Thoracic aorta (tissue), 2 donors: ENCODE results near the gene PDE6G. TPM values are rescaled to one million over a fixed set of nuclear protein-coding genes. Genes with fewer than 3 reads are reported as not detected.

ENCODE experiments used
- ATAC-seq: fragments of 150-250 bp; one replicate; pipeline ENCODE4 v1.8.0; 2017; ENCODE audit warnings: low read depth; ENCODE audit not compliant: insufficient number of reproducible peaks, low FRiP score
- DNase-seq: peaks from one replicate; pipeline ENCODE4 v3.0.0-alpha.2; 2020; ENCODE audit warnings: low spot score
- H3K27ac ChIP-seq, 2 donors: fragments of 200-600 bp; sonication (generic); 1 replicate in 1 of 2; 2 replicates in 1 of 2; pipeline ENCODE4 v1.5.1; 2016; ENCODE audit warnings: mild to moderate bottlenecking in 2 of 2, moderate library complexity in 2 of 2
- H3K27me3 ChIP-seq: fragments of 200-600 bp; sonication (generic); replicated peaks from 2 replicates; pipeline ENCODE4 v1.6.0; 2016; ENCODE audit warnings: mild to moderate bottlenecking; ENCODE audit not compliant: insufficient read depth
- H3K36me3 ChIP-seq: fragments of 200-600 bp; sonication (generic); one replicate; pipeline ENCODE4 v1.5.1; 2016
- H3K4me1 ChIP-seq, 2 donors: fragments of 200-600 bp; sonication (generic); 1 replicate in 1 of 2; 2 replicates in 1 of 2; pipeline versions ENCODE4 v1.5.1 to v1.6.0; 2016; ENCODE audit warnings: low read depth in 2 of 2, mild to moderate bottlenecking in 1 of 2; ENCODE audit not compliant: control insufficient read depth in 1 of 2
- H3K4me3 ChIP-seq: fragments of 200-600 bp; sonication (generic); 2 replicates; pipeline ENCODE4 v1.5.1; 2016; ENCODE audit warnings: mild to moderate bottlenecking
- H3K9me3 ChIP-seq: fragments of 200-600 bp; sonication (generic); 2 replicates; pipeline ENCODE4 v1.5.1; 2016
- CTCF ChIP-seq: fragments of 200-600 bp; sonication (generic); IDR thresholded peaks from one replicate; pipeline ENCODE4 v1.5.1; 2019; ENCODE audit warnings: antibody characterized with exemption
- total RNA-seq, 2 donors: library from RNA; depleted of rRNA; stranded (reverse); fragments of >200 nt; gene quantifications; one replicate each; pipeline versions ENCODE4 v1.1.0 to v1.2.3, GENCODE V29; 2016

Gene PDE6G
- total RNA-seq, 2 donors from 2014 or later = not detected

- no peaks in the 10 kb centered on the region for H3K9me3 ChIP-seq
- no peaks in the 10 kb centered on the region for H3K27me3 ChIP-seq
- no peaks in the 10 kb centered on the region for H3K4me1 ChIP-seq
- no peak overlapping the region for H3K4me3 ChIP-seq
- H3K27ac ChIP-seq = no peak overlapping the region
- DNase-seq (no peak), ATAC-seq (no peak)
- peaks cover 72% of the 10 kb centered on the region for H3K36me3 ChIP-seq
- no peak for TF ChIP-seq CTCF
Observed at GRCh38 chr17:81695801-81696200, 39.5 kb upstream of the PDE6G start.

GRCh38 chr17:81695211-81695610, 38.9 kb upstream of the PDE6G start:
- Histone ChIP-seq H3K36me3 (peaks cover 75% of the 10 kb centered on the region), H3K27me3 (no peaks in the 10 kb centered on the region)
- ATAC-seq = no peak

GRCh38 chr17:81694810-81695209, 38.5 kb upstream of the PDE6G start:
- no peak for ATAC-seq
- Histone ChIP-seq H3K36me3 (peaks cover 77% of the 10 kb centered on the region), H3K9me3 (no peaks in the 10 kb centered on the region), H3K27ac (no peak overlapping the region), H3K27me3 (no peaks in the 10 kb centered on the region), H3K4me1 (no peaks in the 10 kb centered on the region), H3K4me3 (no peak overlapping the region)
- no peak for DNase-seq
- TF ChIP-seq CTCF = no peak

More at GRCh38 chr17:81695211-81695610, 38.9 kb upstream of the PDE6G start:
- no peak overlapping the region for H3K27ac ChIP-seq
- H3K9me3 ChIP-seq = no peaks in the 10 kb centered on the region
- H3K4me1 ChIP-seq = no peaks in the 10 kb centered on the region
- no peak for TF ChIP-seq CTCF
- no peak for DNase-seq
- H3K4me3 ChIP-seq = no peak overlapping the region

- H3K4me3 ChIP-seq = no peak overlapping the region
- no peak overlapping the region for H3K27ac ChIP-seq
- H3K27me3 ChIP-seq = no peaks in the 10 kb centered on the region
- no peaks in the 10 kb centered on the region for H3K4me1 ChIP-seq
- no peaks in the 10 kb centered on the region for H3K9me3 ChIP-seq
- ATAC-seq (no peak), DNase-seq (no peak)
- no peak for TF ChIP-seq CTCF
- H3K36me3 ChIP-seq = peaks cover 87% of the 10 kb centered on the region
Observed at GRCh38 chr17:81693509-81694210, 37.3 kb upstream of the PDE6G start.

GRCh38 chr17:81691608-81692007, 35.3 kb upstream of the PDE6G start:
- ATAC-seq = no peak
- H3K4me3 ChIP-seq = no peak overlapping the region
- no peak for DNase-seq
- H3K27ac ChIP-seq = no peak overlapping the region
- no peak for TF ChIP-seq CTCF
- no peaks in the 10 kb centered on the region for H3K27me3 ChIP-seq
- peaks cover 87% of the 10 kb centered on the region for H3K36me3 ChIP-seq
- H3K4me1 ChIP-seq = no peaks in the 10 kb centered on the region
- no peaks in the 10 kb centered on the region for H3K9me3 ChIP-seq
